ENCODE measurements around the gene LRFN4.

Gene LRFN4

DNA sequence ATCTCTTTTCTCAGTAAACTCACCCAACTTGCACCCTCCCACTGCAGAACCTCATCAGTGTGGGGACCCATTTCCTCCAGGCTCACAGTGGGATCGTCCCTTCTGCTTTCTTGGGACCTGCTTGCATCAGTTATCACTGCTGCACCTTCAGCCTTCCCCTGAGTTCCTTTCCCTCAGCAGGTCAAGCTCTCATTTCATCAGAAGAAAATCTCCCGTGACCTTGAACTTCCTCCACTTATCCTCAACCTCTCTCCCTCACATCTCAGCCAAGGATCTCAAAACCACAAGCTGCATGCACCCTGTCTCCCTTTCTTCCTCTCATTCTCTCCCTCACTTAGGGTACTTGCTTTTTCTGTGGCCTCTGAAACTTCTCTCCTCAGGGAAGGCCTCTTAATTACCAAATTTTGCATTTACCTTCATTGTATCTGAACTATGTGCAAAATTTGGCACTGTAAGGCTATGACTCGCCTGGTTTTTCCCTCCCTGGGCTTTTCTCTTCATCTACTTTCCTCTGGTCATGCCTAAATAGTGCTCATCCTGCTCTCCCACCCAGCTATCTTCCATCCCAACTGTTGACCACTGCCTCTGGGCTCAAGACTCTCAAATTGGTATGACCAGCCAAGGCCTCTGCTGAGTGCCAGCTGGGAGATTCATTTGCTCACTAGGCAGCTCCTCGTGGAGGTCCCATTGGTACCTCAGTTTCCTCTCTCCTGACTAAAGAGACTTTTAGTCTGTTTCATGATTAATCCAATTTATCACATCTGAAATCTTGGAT is 16.4 kb upstream of the LRFN4 start:
- TF ChIP-seq, protein P1, sequence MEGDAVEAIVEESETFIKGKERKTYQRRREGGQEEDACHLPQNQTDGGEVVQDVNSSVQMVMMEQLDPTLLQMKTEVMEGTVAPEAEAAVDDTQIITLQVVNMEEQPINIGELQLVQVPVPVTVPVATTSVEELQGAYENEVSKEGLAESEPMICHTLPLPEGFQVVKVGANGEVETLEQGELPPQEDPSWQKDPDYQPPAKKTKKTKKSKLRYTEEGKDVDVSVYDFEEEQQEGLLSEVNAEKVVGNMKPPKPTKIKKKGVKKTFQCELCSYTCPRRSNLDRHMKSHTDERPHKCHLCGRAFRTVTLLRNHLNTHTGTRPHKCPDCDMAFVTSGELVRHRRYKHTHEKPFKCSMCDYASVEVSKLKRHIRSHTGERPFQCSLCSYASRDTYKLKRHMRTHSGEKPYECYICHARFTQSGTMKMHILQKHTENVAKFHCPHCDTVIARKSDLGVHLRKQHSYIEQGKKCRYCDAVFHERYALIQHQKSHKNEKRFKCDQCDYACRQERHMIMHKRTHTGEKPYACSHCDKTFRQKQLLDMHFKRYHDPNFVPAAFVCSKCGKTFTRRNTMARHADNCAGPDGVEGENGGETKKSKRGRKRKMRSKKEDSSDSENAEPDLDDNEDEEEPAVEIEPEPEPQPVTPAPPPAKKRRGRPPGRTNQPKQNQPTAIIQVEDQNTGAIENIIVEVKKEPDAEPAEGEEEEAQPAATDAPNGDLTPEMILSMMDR (IDR thresholded peaks at IDR 0.05; ENCODE audit: insufficient read depth, missing control alignments): no peak
- no peak for FAIRE-seq

DNA sequence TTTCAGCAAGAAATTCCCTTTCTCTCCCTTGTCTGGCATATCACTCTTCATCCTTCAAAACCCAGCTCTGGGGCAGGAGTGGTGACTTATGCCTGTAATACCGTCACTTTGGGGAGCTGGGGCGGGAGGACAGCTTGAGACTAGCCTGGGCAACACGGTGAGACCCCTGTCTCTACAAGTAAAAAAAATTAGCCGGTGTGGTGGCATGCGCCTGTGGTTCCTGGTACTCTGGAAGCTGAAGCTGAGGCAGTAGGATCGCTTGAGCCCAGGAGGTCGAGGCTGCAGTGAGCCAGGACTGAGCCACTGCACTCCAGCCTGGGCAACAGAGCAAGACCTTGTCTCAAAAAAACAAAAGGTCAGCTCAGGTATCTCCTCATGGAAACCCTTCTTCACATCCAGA is 15.0 kb upstream of the LRFN4 start:
- TF ChIP-seq, protein P1 (IDR thresholded peaks at IDR 0.05; ENCODE audit: insufficient read depth, missing control alignments): no peak
- DNase-seq (ENCODE audit: insufficient read length, low spot score) (no peak), FAIRE-seq (no peak)

More for the DNA sequence above, 16.4 kb upstream of the LRFN4 start:
- DNase-seq (ENCODE audit: insufficient read length, low spot score): no peak

DNA sequence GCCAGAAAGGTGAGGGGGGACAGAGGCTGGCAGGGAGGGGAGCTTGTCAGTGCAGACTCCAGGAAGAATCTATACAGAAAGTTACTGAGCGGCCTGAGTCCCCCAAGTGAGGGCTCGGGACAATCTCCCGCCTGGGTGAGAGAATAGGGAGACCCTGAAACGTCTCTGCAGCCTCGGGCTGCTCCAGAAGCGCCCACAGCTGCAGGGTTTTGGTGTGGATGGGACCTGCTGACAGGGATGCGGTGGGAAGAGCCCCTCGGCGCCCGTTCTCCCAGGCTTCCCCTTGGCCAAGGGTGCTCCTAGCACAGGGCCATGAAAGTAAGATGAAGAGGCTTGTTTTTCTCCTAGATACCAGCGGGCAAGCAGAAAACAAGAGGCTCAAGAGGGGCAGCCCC is 14.4 kb upstream of the LRFN4 start:
- TF ChIP-seq, protein P1 (IDR thresholded peaks at IDR 0.05; ENCODE audit: insufficient read depth, missing control alignments): no peak
- no peak for DNase-seq (ENCODE audit: insufficient read length, low spot score)
- no peak for FAIRE-seq

DNA sequence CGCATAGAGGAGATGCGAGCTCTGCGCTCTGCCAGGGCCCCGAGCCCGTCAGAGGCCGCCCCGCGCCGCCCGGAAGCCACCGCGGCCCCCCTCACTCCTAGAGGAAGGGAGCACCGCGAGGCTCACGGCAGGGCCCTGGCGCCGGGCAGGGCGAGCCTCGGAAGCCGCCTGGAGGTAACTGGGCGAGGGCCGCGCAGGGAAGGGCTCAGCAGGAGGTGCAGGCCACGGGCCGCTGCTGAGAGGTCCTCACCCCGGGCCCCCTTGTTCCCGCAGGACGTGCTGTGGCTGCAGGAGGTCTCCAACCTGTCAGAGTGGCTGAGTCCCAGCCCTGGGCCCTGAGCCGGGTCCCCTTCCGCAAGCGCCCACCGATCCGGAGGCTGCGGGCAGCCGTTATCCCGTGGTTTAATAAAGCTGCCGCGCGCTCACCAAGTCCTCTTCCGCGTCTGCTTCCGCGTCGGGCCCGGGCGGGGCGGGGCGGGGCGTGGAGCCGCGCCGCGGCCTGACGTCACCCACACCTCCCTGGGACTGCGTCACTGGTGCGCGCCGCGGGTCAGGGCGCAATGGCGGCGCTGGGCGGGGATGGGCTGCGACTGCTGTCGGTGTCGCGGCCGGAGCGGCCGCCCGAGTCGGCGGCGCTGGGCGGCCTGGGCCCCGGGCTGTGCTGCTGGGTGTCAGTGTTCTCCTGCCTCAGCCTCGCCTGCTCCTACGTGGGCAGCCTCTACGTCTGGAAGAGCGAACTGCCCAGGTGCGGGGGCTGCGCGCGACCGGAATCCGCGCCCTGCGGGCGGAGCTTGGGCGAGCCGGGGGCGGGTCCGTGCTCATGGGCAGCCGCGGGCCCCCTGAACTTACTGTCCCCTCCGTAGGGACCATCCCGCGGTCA is 13.7 kb upstream of the LRFN4 start, which contains the start of gene RCE1:
Gene RCE1, plus strand, starts transcription at position 546 of the 880 bp plus-strand sequence. Its CDS starts 15 bp downstream, at position 561.
- peak; percentile 84 for DNase-seq (ENCODE audit: insufficient read length, low spot score)
- no peak for FAIRE-seq
- TF ChIP-seq, protein P1 (IDR thresholded peaks at IDR 0.05; ENCODE audit: insufficient read depth, missing control alignments): no peak

DNA sequence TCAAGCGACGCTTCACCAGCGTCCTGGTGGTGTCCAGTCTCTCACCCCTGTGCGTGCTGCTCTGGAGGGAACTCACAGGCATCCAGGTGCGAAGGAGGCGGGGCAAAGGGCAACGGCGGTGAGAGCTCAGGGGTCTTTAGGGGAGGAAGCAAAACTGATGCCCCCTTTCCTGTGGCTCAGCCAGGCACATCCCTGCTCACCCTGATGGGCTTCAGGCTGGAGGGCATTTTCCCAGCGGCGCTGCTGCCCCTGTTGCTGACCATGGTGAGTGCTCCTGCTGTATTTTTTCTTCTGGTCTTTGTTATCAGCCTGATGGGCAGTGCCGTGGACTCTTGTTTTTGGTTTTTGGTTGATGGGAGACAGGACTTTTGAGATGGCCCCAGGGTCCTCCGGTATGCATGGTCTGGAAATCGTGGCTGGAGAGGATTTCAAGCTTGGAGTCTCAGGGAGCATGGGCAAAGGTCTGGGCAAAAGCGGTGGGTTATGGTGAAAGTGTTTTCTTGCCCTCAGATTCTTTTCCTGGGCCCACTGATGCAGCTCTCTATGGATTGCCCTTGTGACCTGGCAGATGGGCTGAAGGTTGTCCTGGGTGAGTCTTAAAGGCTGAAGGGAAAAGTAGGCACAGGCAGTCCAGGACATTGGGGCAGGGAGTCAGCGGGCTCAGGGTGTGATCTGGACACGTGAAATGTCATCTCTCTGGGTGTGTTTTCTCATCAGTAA is 12.9 kb upstream of the LRFN4 start:
- no peak for DNase-seq (ENCODE audit: insufficient read length, low spot score)
- no peak for FAIRE-seq
- TF ChIP-seq, protein P1 (IDR thresholded peaks at IDR 0.05; ENCODE audit: insufficient read depth, missing control alignments): no peak

DNA sequence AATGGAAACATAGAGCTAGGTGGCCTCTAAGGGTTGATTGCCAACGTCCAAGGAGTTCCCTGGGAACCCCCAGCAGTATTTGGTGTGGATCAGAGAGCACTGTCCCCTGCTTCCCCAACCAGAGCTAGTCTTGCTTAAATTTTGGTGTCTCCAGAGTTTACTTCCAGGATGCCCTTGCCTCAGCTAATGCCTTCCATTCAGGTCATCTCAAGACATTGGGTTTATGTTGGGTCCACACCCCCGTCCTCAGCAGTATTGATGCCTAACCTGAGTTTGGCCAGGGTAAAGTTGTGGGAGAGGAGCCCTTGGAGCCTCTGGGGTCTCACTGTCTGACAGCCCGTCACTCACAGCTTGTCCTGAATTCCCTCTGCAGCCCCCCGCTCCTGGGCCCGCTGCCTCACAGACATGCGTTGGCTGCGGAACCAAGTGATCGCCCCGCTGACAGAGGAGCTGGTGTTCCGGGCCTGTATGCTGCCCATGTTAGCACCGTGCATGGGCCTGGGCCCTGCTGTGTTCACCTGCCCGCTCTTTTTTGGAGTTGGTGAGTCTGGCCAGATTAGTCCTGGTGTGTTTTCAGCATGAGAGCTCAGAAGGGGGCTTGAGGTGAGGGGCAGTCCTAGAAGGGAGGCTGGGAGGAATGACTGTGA is 12.2 kb upstream of the LRFN4 start:
- DNase-seq (ENCODE audit: insufficient read length, low spot score) (no peak), FAIRE-seq (no peak)
- TF ChIP-seq, protein P1 (IDR thresholded peaks at IDR 0.05; ENCODE audit: insufficient read depth, missing control alignments): no peak
